HG03520 (cell line): ENCODE results near the gene MYADML2.
A peak's percentile ranks its signal among the peaks of the same experiment; 100 is the strongest.

Source experiments
- ATAC-seq: cut with Tn5 transposase; IDR thresholded peaks from one replicate; pipeline ENCODE4 v1.9.1; 2021; ENCODE audit warnings: mild to moderate bottlenecking, moderate library complexity; ENCODE audit not compliant: unreplicated experiment

Gene MYADML2

DNA sequence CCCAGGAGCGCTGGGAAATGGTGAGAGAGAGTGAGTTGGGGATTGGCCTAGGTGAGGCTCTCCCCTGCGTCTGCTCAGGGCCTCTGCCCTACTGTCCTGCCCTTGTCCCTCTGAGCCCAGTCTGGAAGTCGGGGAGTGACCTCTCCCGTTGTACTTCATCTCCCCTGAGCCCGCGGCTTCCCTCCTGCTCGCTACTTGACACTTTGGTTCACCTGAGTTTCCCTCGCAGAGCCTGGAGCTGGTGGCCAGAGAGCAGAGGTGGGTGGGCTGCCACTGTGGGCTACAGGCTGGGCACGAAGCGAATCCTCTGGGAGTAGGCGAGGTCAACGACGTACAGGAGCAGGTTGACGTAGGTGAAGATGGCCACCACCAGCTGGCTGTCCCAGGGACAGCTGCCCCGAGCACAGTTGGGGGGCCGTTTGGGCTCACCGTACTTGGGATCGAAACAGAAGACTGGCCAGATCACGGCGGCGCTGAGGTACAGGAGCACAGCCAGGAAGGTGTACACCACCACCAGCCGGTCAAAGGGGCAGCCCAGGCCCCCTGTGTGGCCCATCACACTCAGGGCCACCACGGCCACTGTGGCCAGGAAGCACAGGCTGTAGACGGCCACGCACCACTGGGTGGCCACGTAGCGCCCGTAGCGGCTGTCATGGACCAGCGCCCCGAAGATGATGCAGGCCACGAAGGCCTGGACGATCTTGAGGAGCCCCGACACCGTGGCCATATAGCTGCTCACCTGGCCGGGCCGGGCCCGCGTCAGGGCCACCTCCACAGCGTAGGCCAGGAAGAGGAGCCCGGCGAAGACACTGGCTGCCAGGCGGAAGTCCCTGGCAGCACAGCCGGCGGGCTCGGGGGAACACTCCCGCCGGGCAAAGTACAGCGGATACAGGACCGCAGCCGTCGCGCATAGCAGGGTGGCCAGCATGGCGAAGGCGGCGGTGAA is 6.2 kb downstream of the MYADML2 start:
- no peak for ATAC-seq

DNA sequence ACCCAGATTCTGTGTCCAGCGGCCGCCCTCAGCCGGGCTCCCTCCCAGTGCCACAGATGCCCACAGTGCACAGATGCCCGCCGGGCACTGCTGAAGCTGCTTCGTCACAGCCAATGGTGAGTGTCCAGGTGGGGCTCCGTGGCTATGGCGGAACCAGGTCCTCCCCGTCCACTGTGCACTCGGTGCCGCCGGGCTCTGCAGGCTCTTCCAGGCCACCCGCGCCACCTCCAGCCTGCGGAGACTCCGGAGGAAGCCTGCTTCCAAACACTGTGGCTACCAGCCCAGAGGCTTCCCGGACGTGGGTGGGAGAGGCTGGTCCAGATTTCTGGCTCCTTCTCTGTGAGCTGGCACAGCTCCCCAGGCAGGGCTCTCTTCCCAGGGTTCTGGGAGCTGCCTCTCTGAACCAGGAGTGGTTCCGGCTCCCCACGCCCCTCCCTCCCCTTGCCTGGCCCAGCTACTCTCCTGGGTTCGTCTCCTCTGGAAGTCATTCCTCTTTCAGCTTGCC is 7.1 kb downstream of the MYADML2 start:
- no peak for ATAC-seq

DNA sequence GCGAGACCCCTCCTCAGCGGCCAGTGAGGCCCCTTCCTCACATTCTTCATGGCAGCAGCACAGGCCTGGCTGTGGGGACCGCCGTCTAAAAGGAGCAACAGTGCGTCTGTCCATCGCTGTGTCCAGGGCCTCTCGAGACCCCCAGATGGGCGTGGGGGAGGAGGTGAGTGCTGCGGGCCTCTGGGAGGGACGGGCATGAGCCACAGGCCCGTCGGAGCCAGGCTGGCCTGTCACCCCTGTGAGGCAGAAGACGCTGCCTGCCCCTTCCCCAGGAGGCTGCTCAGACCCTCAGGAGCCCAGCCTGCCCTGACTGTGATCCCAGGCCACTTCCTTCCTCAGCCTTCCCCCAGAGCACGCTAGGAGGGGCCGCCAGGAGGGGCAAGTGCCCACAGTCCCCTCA is 7.8 kb downstream of the MYADML2 start:
- ATAC-seq, result no peak

DNA sequence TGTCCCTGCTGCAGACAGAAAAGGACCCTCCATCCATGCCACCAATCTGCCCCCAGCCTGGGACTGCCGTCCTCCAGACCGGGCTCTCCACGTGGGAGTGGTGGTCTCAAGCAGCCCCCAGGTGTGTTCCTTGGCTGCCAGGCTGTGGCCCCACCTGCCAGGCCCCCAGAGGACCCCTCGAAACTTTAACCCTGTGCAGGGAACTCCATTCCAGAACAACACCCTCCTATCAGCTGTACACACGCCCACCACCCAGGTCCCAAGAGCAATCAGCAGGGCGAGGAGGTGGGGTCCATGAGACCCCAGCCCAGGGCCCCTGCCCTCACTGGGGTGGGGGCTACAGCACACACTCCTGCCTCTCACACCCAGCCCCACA is 11.3 kb downstream of the MYADML2 start:
- no peak for ATAC-seq

DNA sequence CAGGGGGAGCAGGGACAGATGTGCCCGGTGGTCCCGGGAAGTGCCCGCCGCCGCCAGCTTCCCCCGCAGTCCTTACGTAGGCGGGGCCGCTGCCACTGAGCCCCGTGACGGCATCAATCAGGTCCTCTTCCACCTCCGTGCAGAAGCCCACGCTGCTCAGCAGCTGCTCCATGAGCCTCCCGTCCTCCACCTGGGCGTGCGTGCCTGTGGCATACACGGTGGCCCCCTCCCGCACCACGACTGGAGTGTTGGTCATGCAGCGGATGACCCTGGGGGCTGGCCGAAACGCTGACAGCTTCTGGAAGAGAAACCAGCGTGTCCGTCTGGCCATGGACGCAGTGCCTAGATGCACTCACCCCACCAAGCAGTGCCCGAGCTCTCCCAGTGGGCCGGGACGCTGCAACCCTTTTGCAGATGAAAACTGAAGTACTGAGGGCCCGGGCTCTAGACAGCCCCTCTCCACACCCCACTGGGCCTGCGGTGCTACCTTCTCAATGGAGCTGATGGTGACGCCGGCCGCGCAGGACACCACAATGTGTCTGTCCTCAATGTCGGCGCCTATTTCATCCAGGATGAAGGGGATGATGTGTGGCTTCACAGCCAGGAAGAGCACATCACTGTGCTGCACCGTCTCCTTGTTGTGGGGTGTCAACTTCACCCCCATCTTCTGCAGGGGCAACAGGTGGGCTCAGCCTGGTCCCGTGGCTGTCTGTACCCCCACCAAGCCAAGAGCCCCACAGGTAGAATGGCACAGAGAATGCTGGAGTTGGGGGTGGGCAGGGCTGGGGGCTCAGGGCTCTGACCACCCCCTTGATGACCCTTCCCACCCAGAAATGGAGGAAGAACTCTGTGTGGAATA is 12.0 kb downstream of the MYADML2 start:
- ATAC-seq, result no peak

DNA sequence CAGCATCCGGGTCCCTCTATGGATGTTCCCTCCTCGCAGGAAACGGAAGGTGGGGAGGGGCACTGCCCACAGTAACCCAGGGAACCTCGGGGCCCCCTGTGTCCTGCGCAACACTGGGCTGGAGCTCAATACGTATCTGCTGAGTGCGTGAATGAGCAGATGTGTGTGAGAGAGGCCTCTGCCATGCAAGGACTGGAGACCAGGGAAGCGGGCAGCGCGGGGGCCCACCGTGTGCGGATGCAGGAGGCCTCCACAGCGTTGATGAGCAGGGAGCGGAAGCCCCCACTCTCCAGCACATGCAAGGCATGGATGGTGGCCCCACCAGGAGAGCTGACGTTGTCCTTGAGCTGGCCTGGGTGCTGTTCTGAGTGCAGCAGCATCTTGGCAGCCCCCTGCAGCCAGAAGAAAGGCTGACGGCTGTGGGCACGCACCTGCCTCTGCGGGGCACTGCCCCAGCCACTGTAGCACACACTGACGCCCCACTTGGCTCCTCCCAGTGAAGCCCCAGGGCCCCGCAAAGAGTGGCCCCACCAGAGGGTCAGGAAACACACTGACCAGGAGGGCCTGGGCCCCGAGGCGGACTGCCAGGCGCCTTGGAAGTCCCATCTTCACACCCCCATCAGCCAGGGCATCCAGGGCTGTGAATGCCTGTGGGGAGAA is 12.8 kb downstream of the MYADML2 start:
- no peak for ATAC-seq

DNA sequence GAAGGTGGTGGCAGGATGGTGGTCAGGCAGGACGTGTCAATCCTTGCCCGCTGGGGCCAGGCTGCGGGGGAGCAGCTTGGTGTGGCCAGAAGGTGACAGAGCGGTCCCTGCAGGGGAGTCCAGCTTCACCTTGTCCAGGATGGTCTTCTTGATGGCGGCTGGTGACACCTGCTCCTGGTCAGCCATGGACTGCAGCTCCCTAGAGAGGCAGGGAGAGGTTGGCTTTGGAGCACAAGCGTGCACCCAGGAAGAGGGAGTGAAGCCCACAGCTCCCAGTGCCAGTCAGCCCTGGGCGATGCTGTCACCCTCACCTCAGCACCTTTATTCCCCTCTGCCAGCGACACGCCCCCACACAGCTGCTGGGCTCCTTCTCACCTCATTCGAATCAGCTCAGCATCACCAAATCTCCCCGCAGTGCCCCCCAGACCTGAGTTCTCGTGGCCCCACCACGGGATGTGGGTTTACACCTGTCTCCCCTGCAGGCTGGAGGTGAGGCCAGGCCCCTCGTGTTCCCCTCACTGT is 13.8 kb downstream of the MYADML2 start:
- ATAC-seq, result no peak

DNA sequence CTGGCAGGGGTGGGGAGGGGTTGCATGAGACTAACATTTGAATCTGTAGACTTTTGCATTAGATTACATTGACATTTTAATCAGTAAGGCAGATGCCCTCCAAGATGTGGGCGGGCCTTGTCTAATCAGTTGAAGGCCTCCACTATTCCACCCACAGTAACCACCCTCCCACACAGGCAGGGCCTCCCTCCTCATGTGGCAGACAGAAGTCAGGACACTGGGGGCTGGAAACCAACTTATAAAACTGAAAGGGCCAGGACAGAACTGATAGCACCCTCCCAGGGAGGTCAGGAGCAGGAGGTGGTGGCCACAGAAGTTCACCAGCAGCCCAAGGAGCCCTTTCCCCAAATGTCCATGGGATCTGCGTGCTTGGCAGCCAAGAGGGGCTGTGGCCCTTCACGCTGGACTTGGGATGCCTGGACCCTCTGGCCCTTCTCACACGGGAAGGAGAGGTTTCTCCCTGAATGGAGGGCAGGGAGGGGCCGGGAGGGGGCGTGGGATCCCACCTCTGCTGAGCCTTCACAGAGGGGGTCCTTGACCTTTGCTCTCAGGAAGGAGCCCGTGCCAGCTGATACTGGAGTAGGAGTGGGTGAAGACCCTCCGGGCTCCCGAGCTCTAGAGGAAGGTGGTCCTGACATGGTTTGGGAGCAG is 14.6 kb downstream of the MYADML2 start:
- ATAC-seq, result no peak

DNA sequence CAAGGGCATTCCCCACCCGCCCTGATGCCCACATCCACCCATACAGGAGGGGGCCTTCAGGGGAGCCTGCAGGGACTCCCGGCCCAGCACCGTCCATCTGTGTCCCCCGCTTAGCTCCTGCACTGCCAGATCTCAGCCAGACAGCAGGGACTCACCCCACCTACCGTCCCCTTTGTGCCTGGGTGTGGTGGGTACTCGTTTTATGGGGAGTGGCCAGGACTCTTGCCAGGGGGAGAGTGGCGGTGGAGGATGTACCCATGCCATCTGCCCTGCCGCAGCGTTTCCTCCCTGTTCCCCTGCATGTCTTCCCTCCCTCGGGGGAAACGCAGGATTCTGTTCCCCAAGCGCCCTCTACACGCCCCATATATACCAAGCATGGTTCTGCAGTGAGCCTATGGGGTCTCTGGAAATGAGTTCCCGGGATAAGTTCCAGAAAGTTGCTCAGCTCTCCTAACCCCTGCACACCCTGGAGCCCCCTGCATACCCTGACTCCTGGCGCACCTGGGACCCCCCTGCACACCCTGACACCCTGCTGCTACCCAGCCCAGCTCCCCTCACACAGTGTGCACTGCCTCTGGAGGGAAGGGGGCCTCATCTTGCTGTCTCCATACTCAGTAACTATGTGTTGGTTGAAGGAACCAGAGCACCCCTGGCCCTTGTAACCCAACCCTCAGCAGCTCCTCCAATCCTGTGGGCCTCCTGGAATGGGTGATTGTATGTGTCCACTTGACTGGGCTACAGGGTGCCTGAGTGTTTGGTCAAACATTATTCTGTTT is 15.3 kb downstream of the MYADML2 start:
- no peak for ATAC-seq

DNA sequence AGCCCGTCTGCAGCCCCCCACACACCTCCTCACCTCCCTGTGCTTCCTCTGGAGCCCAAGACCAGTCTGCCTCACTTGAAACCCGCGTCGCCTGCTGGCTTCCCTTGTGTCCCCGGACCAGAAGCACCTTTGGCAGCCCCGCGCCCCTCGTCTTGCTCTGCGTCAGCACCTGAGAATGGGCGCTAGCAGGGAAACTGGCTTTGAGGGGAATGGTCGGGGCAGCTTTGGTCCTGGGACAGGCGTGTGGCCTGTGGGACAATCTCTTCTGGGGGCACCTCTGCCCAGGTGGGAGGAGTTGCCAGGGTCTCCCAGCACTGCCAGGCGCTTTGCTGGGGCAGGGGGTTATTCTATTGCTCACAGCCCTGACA is 15.9 kb downstream of the MYADML2 start:
- no peak for ATAC-seq

DNA sequence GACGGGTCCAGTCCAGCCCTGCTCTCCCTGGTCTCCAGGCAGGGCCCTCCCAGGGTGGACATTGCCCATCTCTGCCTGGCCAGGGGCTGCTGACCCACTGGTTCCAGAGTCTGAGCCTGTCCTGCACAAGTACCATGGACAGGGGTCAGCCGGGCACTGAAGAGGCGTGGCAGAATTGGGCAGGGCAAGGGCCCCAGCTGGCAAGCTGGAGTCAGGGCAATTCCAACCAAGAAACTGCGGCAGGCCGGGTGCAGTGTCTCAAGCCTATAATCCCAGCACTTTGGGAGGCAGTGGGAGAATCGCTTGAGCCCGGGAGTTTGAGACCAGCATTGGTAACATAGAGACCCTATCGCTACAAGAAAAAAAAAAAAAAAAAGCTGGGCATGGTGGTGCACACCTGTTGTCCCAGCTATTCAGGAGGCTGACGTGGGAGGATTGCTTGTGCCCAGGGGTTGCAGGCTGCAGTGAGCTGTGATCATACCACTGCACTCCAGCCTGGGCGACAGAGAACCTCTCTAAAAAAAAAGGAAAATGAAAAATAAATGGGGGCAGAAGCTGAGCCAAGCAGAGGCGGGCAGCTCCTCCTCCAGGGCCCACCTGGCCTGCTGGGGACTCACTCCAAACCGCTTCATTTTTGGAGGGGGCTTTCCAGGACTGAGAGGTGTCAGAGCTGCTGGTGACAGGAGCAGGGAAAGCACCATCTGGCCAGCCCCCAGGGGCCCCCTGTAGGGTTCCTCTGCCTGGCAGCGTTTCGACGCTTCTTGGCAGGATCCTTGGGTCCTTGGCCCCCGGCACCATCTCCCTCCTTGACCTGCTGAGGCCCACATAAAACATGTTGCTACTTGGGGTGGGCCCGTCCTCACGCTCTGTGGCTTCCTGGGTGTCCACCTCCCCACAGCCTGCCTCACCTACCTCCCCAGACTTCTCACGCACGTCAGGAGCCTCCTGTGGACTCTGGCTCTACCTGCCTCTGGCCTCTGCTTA is 16.6 kb downstream of the MYADML2 start:
- ATAC-seq, result no peak

DNA sequence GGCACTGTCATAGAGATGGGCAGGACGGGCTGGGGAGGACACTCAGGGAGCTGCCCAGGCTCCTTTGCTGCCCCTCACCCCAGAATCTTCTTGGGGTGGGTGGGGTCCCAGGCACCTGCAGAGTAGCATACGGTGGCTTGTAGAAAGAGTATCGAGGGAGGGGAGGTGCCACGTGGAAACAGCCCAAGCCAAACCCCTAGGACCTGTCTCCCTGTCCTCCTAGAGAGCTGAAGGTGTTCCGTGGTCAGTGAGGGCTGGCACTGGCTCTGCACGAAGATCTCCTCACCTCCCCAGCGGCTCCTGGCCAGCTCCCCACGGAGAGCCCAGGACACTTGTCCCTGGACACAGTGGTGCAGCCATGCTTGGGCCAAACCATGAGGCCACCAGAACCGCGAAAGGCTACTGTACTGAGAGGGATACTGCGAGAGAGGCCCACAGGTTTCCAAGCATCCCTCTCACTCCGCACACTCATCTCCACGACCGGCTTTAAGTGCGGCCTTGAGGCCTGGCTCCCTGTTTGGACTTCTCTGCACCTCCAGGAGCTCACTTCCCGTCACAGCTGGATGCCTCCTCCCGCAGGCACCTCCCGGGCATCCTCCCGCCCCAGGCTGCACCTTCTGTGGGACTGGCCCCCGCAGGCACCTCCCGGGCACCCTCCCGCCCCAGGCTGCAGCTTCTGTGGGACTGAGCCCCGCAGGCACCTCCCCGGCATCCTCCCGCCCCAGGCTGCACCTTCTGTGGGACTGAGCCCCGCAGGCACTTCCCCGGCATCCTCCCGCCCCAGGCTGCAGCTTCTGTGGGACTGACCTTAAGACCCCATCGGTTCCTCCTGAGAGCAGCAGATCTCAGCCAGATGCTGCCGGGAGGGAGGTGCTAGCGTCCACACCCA is 17.5 kb downstream of the MYADML2 start:
- ATAC-seq, result no peak

DNA sequence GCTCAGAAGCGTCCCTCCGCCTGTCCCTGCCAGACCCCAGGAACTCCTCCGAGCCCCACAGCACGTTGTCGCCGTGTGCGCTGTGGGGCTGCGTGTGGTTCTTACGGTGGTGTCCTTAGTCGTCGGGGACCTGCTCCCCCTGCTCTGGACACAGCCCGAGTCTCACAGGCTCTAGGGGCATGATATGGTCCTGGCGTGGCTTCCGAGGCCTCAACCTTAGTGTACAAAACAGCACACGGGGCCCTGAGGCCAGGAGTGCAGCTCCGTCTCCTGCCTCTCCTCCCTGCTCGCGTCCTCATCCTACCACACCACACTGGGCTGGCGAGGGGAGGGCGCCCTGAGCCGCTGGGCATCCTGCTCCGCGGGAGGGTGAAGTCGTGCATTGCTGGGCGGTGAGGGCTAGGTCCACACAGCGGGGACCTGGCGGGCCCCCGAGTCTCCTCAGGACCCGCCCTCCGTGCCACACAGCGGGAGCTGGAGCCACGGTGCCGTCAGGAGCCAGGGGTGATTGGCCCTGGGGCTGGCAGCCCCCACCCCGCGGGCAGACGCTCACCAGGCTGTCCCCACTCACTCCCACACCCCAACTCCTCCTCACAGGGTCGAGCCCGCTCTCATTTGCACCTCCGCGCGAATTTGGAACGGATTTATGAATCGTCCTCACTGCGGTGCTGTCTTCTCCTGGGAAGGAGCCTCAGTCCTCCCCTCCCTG is 18.3 kb downstream of the MYADML2 start:
- no peak for ATAC-seq

DNA sequence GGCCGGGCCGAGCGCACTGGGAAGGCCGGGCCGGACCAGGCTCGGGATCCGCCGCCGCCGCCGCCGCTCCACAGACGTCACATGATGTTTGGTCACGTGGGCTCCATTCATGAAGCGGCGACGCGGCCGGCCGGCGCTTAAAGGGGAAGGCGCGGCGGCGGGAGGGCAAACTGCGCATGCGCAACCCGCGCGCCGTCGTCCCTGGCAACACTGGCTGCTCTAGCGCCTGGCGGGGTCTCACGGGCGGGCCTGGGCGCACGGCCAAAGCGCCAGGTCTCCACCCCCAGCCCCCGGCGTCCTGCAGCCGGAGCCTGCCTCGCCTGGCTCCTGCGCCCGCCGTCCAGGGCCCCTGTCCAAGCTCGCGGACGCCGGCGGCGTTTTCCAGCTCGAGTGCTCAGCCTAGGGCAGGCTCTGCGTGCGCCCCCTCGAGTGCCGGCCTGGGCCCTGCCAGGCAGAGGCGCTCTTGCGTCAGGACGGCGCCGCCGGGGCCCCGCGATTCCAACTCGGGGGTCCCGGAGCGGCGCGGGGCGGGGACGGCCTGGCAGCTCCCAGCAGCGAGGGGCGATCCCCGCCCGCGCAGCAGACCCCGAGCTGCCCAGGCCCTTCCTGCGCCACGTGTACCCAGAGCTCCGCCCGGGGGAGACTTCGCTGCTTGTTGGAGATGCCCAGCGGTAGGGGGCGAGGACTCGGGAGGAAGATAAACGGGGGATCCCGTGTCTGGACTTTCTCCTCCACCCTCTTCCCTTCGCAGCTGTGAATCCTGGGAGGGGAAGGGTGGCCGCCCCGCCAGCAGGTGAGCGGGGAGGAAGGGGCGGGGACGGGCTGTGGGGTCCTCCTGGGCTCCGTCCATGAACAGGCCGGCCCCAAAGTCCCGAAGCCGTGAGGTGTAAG is 19.1 kb downstream of the MYADML2 start, which contains the start of gene MAFG:
Gene MAFG (minus strand): TSS at position 83 of the 891 bp plus-strand sequence. CDS start 4,550 bp downstream, outside the sequence.
- ATAC-seq, result peak; percentile 51

DNA sequence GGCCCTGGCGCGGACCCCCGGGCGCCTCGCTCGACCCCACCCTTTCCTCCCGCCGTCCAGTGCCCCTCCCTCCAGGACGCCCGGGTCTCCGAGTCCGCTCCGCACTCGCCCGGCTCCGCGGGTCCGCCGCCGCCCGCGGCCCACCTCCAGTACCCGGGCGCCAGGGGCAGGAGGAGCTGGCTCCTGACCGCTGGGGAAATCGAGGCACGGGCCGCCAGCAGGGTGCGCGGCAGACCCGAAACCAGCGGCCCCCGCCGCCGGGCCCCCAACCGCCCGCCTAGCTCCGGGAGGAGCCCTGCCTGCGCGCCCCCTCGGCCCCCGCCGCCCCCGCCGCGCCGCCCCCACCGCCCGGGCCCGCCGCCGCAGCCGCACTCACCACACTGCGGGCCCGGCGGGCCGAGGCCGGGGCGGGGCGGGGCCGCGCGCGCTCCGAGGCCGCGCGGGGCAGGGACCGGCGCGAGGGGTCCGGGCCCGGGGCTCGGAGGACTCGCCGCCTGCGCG is 19.8 kb downstream of the MYADML2 start:
- peak; percentile 22 for ATAC-seq
